K562 (cell line): ENCODE data around the gene JDP2.

Experiments used
- CEBPB ChIP-seq: fragments of 450-650 bp; IDR thresholded peaks from 2 replicates; pipeline ENCODE4 v1.6.1; 2016; ENCODE audit warnings: missing genetic modification characterization, missing compliant biosample characterization
- KLF10 ChIP-seq: fragments of 250-450 bp; sonication (Bioruptor Pico); IDR thresholded peaks from 2 replicates; pipeline ENCODE4 v1.6.1; 2021; ENCODE audit warnings: matching md5 sums
- POLR2AphosphoS5 ChIP-seq: IDR thresholded peaks from 2 replicates; pipeline ENCODE4 v1.6.1; 2011; ENCODE audit warnings: mild to moderate bottlenecking, low read depth, low read length, moderate library complexity; ENCODE audit not compliant: control insufficient read depth, insufficient read depth
- SAFB2 ChIP-seq: fragments of 200-400 bp; formaldehyde crosslinking; IDR thresholded peaks from 2 replicates; pipeline ENCODE4 v1.6.1; 2018; ENCODE audit warnings: borderline replicate concordance, low read length, low read depth, moderate library complexity; ENCODE audit not compliant: severe bottlenecking
- TEAD4 ChIP-seq, 2 experiments: sonication (generic) in 1 of 2; formaldehyde crosslinking in 1 of 2; IDR thresholded peaks; 2 replicates each; pipeline versions ENCODE4 v1.6.1 to v1.8.0; 2012 to 2022; ENCODE audit warnings: borderline replicate concordance in 1 of 2, inconsistent platforms in 1 of 2, low read length in 1 of 2, mild to moderate bottlenecking in 1 of 2, missing genetic modification reagents in 1 of 2

GRCh38 chr14:75390183-75390582, 37.6 kb upstream of the JDP2 start:
- no peak for TF ChIP-seq POLR2AphosphoS5
- no peak for TF ChIP-seq KLF10 (CRISPR knock-in tag)
- no peak for TF ChIP-seq SAFB2
- TF ChIP-seq CEBPB (tag), result no peak
- no peak for TF ChIP-seq TEAD4 (IDR thresholded peaks at IDR 0.05; ENCODE audit: low read length)
- no peak for TF ChIP-seq TEAD4 (CRISPR knock-in tag; IDR thresholded peaks at IDR 0.05; ENCODE audit: borderline replicate concordance)
